Measurements from ENCODE around the gene CERS6. TPM values are rescaled to one million over a fixed set of nuclear protein-coding genes. Genes with fewer than 3 reads are reported as not detected.
"Not testable (repeated sequence)": the region's sequence is repeated elsewhere in the genome, so short reads cannot be mapped to it uniquely, and the experiment has no call there.

CERS6 gene
- total RNA-seq, 2 donors from 2014 or later = 11.2 to 18.5 TPM

GRCh38 chr2:168480825-168481585 is 24.9 kb downstream of the CERS6 start:
- Mint-ChIP-seq H3K27me3 (ENCODE audit: low read depth) (no peaks in the 10 kb centered on the region), H3K4me1 (ENCODE audit: low read depth) (peaks cover 52% of the 10 kb centered on the region), H3K36me3 (ENCODE audit: insufficient read depth in 2 of 2) (peaks cover 0 to 2% of the 10 kb centered on the region in 2 donors), H3K4me3 (no peak overlapping the region), H3K27ac (no peak overlapping the region), H3K9me3 (no peaks in the 10 kb centered on the region)
- no peak for DNase-seq
- no peak for ATAC-seq (replicated peaks in 1 of 2)

- Mint-ChIP-seq H3K4me1 (ENCODE audit: low read depth) (peaks cover 45% of the 10 kb centered on the region), H3K27me3 (ENCODE audit: low read depth) (no peaks in the 10 kb centered on the region), H3K27ac (no peak overlapping the region), H3K4me3 (no peak overlapping the region), H3K36me3 (ENCODE audit: insufficient read depth in 2 of 2) (peaks cover 0 to 6% of the 10 kb centered on the region in 2 donors), H3K9me3 (no peaks in the 10 kb centered on the region)
- no peak for ATAC-seq (replicated peaks in 1 of 2)
- no peak for DNase-seq
Measured at GRCh38 chr2:168482269-168482668, 26.2 kb downstream of the CERS6 start.

GRCh38 chr2:168482952-168483831 is 27.1 kb downstream of the CERS6 start:
- H3K9me3 Mint-ChIP-seq = no peaks in the 10 kb centered on the region
- no peak for DNase-seq
- H3K4me3 Mint-ChIP-seq = no peak overlapping the region
- ATAC-seq (replicated peaks in 1 of 2) = no peak
- H3K27me3 Mint-ChIP-seq (ENCODE audit: low read depth) = no peaks in the 10 kb centered on the region
- H3K36me3 Mint-ChIP-seq (ENCODE audit: insufficient read depth in 2 of 2) = peaks cover 0 to 6% of the 10 kb centered on the region in 2 donors
- peaks cover 38% of the 10 kb centered on the region for H3K4me1 Mint-ChIP-seq (ENCODE audit: low read depth)
- H3K27ac Mint-ChIP-seq = no peak overlapping the region

- Mint-ChIP-seq H3K27me3 (ENCODE audit: low read depth) (peaks cover 5% of the 10 kb centered on the region), H3K36me3 (ENCODE audit: insufficient read depth in 2 of 2) (peaks cover 0 to 7% of the 10 kb centered on the region in 2 donors), H3K4me3 (no peak overlapping the region), H3K27ac (no peak overlapping the region), H3K4me1 (ENCODE audit: low read depth) (peaks cover 43% of the 10 kb centered on the region), H3K9me3 (peaks cover 0 to 1% of the 10 kb centered on the region in 2 donors)
- ATAC-seq (replicated peaks in 1 of 2) (no peak), DNase-seq (no peak)
Measured at GRCh38 chr2:168486477-168486876, 30.4 kb downstream of the CERS6 start.

- H3K4me3 Mint-ChIP-seq = peak overlapping the region; percentile 81 to 88
- H3K4me1 Mint-ChIP-seq (ENCODE audit: low read depth) = peaks cover 58% of the 10 kb centered on the region
- peak overlapping the region; percentile 95 for H3K27ac Mint-ChIP-seq
- H3K9me3 Mint-ChIP-seq = peaks cover 1 to 4% of the 10 kb centered on the region in 2 donors
- DNase-seq (peak; percentile 68 to 75), ATAC-seq (replicated peaks in 1 of 2) (peak; percentile 90 to 91)
- peaks cover 5% of the 10 kb centered on the region for H3K27me3 Mint-ChIP-seq (ENCODE audit: low read depth)
- H3K36me3 Mint-ChIP-seq (ENCODE audit: insufficient read depth in 2 of 2) = peaks cover 1 to 12% of the 10 kb centered on the region in 2 donors
Measured at GRCh38 chr2:168490015-168490874, 34.2 kb downstream of the CERS6 start.

GRCh38 chr2:168490946-168491605 is 35.0 kb downstream of the CERS6 start:
- Mint-ChIP-seq H3K36me3 (ENCODE audit: insufficient read depth in 2 of 2) (peaks cover 1 to 10% of the 10 kb centered on the region in 2 donors), H3K9me3 (peaks cover 1 to 4% of the 10 kb centered on the region in 2 donors), H3K4me1 (ENCODE audit: low read depth) (peaks cover 66% of the 10 kb centered on the region), H3K27ac (peak overlapping the region; percentile 95), H3K27me3 (ENCODE audit: low read depth) (peaks cover 5% of the 10 kb centered on the region), H3K4me3 (peak overlapping the region; percentile 81 to 88)
- ATAC-seq (replicated peaks in 1 of 2) (peak; percentile 34 to 41), DNase-seq (peak; percentile 43 to 56)

- not testable (repeated sequence) for ATAC-seq (replicated peaks in 1 of 2); H3K36me3 Mint-ChIP-seq (ENCODE audit: insufficient read depth in 2 of 2); H3K27ac Mint-ChIP-seq; H3K9me3 Mint-ChIP-seq; H3K27me3 Mint-ChIP-seq (ENCODE audit: low read depth); DNase-seq
- Mint-ChIP-seq H3K4me1 (ENCODE audit: low read depth) (peaks cover 71% of the 10 kb centered on the region), H3K4me3 (peak overlapping the region in 1 of 2 donors; percentile 29)
Measured at GRCh38 chr2:168491728-168492127, 35.7 kb downstream of the CERS6 start.

GRCh38 chr2:168493219-168493618 is 37.1 kb downstream of the CERS6 start:
- H3K36me3 Mint-ChIP-seq (ENCODE audit: insufficient read depth in 2 of 2) = peaks cover 4 to 12% of the 10 kb centered on the region in 2 donors
- peaks cover 82% of the 10 kb centered on the region for H3K4me1 Mint-ChIP-seq (ENCODE audit: low read depth)
- H3K27me3 Mint-ChIP-seq (ENCODE audit: low read depth); H3K4me3 Mint-ChIP-seq; H3K27ac Mint-ChIP-seq; DNase-seq; ATAC-seq (replicated peaks in 1 of 2); H3K9me3 Mint-ChIP-seq: not testable (repeated sequence)

GRCh38 chr2:168494190-168494711 is 38.2 kb downstream of the CERS6 start:
- H3K27ac Mint-ChIP-seq = no peak overlapping the region

GRCh38 chr2:168495524-168495923 is 39.5 kb downstream of the CERS6 start:
- ATAC-seq (replicated peaks in 1 of 2) = peak; percentile 81 to 83
- peaks cover 6 to 15% of the 10 kb centered on the region in 2 donors for H3K36me3 Mint-ChIP-seq (ENCODE audit: insufficient read depth in 2 of 2)
- H3K27me3 Mint-ChIP-seq (ENCODE audit: low read depth) = no peaks in the 10 kb centered on the region
- no peak overlapping the region for H3K27ac Mint-ChIP-seq
- peak; percentile 25 to 32 for DNase-seq
- H3K4me1 Mint-ChIP-seq (ENCODE audit: low read depth) = peaks cover 65% of the 10 kb centered on the region
- H3K9me3 Mint-ChIP-seq = peaks cover 4 to 5% of the 10 kb centered on the region in 2 donors
- H3K4me3 Mint-ChIP-seq = peak overlapping the region; percentile 23 to 42

More at GRCh38 chr2:168494190-168494711, 38.2 kb downstream of the CERS6 start:
- Mint-ChIP-seq H3K9me3 (peaks cover 4% of the 10 kb centered on the region in 2 donors), H3K4me3 (no peak overlapping the region), H3K4me1 (ENCODE audit: low read depth) (peaks cover 78% of the 10 kb centered on the region), H3K36me3 (ENCODE audit: insufficient read depth in 2 of 2) (peaks cover 6 to 12% of the 10 kb centered on the region in 2 donors), H3K27me3 (ENCODE audit: low read depth) (peaks cover 2% of the 10 kb centered on the region)
- ATAC-seq (replicated peaks in 1 of 2) = no peak
- peak; percentile 16 to 22 for DNase-seq

- Mint-ChIP-seq H3K9me3 (peaks cover 3 to 5% of the 10 kb centered on the region in 2 donors), H3K4me1 (ENCODE audit: low read depth) (peaks cover 52% of the 10 kb centered on the region), H3K4me3 (no peak overlapping the region), H3K27ac (peak overlapping the region; percentile 19), H3K27me3 (ENCODE audit: low read depth) (no peaks in the 10 kb centered on the region), H3K36me3 (ENCODE audit: insufficient read depth in 2 of 2) (peaks cover 6 to 15% of the 10 kb centered on the region in 2 donors)
- DNase-seq (no peak), ATAC-seq (replicated peaks in 1 of 2) (no peak)
Measured at GRCh38 chr2:168496906-168497305, 40.8 kb downstream of the CERS6 start.

- H3K4me3 Mint-ChIP-seq = no peak overlapping the region
- ATAC-seq (replicated peaks in 1 of 2) (no peak), DNase-seq (no peak)
- no peak overlapping the region for H3K27ac Mint-ChIP-seq
- no peaks in the 10 kb centered on the region for H3K27me3 Mint-ChIP-seq (ENCODE audit: low read depth)
- H3K36me3 Mint-ChIP-seq (ENCODE audit: insufficient read depth in 2 of 2) = peaks cover 8 to 21% of the 10 kb centered on the region in 2 donors
- H3K9me3 Mint-ChIP-seq = peaks cover 4 to 12% of the 10 kb centered on the region in 2 donors
- peaks cover 38% of the 10 kb centered on the region for H3K4me1 Mint-ChIP-seq (ENCODE audit: low read depth)
Measured at GRCh38 chr2:168499500-168499899, 43.4 kb downstream of the CERS6 start.
